Stimulated activated CD4-positive, alpha-beta T cell treated with anti-CD3 and anti-CD28 coated beads, Interleukin-15, amount 100 ng/mL, for 1 hour (primary cell): ENCODE measurements around the gene ARMC7.
"Not testable (repeated sequence)": the region's sequence is repeated elsewhere in the genome, so short reads cannot be mapped to it uniquely, and the experiment has no call there.

Experiments
- DNase-seq, 2 donors: peaks; one replicate each; pipeline ENCODE4 v3.0.0-alpha.2; 2020; ENCODE audit warnings: low read depth in 1 of 2, low spot score in 1 of 2

ARMC7 gene

GRCh38 chr17:75109407-75110233 lies at the start of gene ARMC7:
Gene ARMC7 (plus strand): TSS chr17:75109969. CDS start chr17:75110289, 320 bp downstream.
- peak; percentile 84 to 91 for DNase-seq

- no peak for DNase-seq
Observed at GRCh38 chr17:75060434-75061054, 49.2 kb upstream of the ARMC7 start.

- no peak for DNase-seq
Observed at GRCh38 chr17:75061055-75061438, 48.7 kb upstream of the ARMC7 start.

GRCh38 chr17:75061618-75062017 lies 48.2 kb upstream of the ARMC7 start:
- no peak for DNase-seq

GRCh38 chr17:75063201-75063600 lies 46.6 kb upstream of the ARMC7 start:
- DNase-seq, result no peak

- DNase-seq, result no peak
Observed at GRCh38 chr17:75063626-75064025, 46.1 kb upstream of the ARMC7 start.

GRCh38 chr17:75064040-75064439 lies 45.7 kb upstream of the ARMC7 start:
- no peak for DNase-seq

- DNase-seq, result no peak
Observed at GRCh38 chr17:75064460-75064859, 45.3 kb upstream of the ARMC7 start.

- DNase-seq, result no peak
Observed at GRCh38 chr17:75064867-75065561, 44.8 kb upstream of the ARMC7 start.

GRCh38 chr17:75065562-75066151 lies 44.1 kb upstream of the ARMC7 start:
- DNase-seq, result no peak

- no peak for DNase-seq
Observed at GRCh38 chr17:75067856-75068255, 41.9 kb upstream of the ARMC7 start.

GRCh38 chr17:75068750-75069149 lies 41.0 kb upstream of the ARMC7 start:
- DNase-seq, result no peak

GRCh38 chr17:75069783-75070182 lies 40.0 kb upstream of the ARMC7 start:
- no peak for DNase-seq

- not testable (repeated sequence) for DNase-seq
Observed at GRCh38 chr17:75071478-75072271, 38.1 kb upstream of the ARMC7 start.

- DNase-seq, result not testable (repeated sequence)
Observed at GRCh38 chr17:75072909-75073308, 36.9 kb upstream of the ARMC7 start.

GRCh38 chr17:75073618-75074047 lies 36.1 kb upstream of the ARMC7 start:
- no peak for DNase-seq

GRCh38 chr17:75074532-75074931 lies 35.2 kb upstream of the ARMC7 start:
- DNase-seq, result no peak

- DNase-seq, result no peak
Observed at GRCh38 chr17:75075597-75076336, 34.0 kb upstream of the ARMC7 start.

GRCh38 chr17:75077072-75077495 lies 32.7 kb upstream of the ARMC7 start:
- DNase-seq, result no peak
